Astrocyte of the spinal cord (primary cell): Measurements from ENCODE around the gene MYO3A.

Experiments
- DNase-seq: peaks from one replicate; pipeline ENCODE4 v3.0.0; 2011; ENCODE audit warnings: low read depth, low spot score
- H3K4me3 ChIP-seq: 2 replicates; pipeline ENCODE4 v1.5.1; 2011; ENCODE audit warnings: low read depth, mild to moderate bottlenecking, low read length, moderate library complexity
- in situ Hi-C: cut with HindIII; loops from 2 replicates; pipeline ENCODE4 v1.10.0; 2017; ENCODE audit warnings: low sequenced_read_pairs
- TF ChIP-seq, protein P1 (sequence below): IDR thresholded peaks from 2 replicates; pipeline ENCODE4 v1.5.1; 2012; ENCODE audit warnings: low read depth, mild to moderate bottlenecking, low read length, inconsistent platforms

The MYO3A gene

DNA sequence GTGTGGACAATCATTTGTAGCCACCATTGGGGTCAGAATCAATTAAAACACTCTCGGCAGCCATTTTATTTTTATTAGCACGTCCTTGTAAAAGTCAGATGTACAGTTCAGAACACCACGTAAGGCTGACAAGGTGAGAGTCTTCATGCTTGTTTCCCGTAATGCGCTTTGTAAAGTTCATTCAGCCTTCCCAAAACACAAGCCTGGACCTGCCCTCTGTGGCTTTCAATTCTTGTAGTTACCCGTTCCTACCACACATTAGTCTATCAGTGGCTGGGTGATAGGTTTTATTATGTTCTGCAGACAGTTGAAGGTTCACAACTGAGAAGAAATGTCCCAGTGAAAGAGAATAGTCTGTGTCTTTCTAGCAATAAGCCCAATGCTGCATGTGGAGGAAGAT, 317.9 kb downstream of the MYO3A start:
- in situ Hi-C loops = no loop called here
- TF ChIP-seq, protein P1, sequence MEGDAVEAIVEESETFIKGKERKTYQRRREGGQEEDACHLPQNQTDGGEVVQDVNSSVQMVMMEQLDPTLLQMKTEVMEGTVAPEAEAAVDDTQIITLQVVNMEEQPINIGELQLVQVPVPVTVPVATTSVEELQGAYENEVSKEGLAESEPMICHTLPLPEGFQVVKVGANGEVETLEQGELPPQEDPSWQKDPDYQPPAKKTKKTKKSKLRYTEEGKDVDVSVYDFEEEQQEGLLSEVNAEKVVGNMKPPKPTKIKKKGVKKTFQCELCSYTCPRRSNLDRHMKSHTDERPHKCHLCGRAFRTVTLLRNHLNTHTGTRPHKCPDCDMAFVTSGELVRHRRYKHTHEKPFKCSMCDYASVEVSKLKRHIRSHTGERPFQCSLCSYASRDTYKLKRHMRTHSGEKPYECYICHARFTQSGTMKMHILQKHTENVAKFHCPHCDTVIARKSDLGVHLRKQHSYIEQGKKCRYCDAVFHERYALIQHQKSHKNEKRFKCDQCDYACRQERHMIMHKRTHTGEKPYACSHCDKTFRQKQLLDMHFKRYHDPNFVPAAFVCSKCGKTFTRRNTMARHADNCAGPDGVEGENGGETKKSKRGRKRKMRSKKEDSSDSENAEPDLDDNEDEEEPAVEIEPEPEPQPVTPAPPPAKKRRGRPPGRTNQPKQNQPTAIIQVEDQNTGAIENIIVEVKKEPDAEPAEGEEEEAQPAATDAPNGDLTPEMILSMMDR = no peak
- DNase-seq = no peak
- H3K4me3 ChIP-seq = no peak overlapping the region

GRCh38 chr10:26254616-26255015, 320.6 kb downstream of the MYO3A start:
- TF ChIP-seq, protein P1 = no peak
- H3K4me3 ChIP-seq = no peak overlapping the region
- DNase-seq = no peak
- in situ Hi-C loops = no loop called here

GRCh38 chr10:26259341-26259740, 325.3 kb downstream of the MYO3A start:
- in situ Hi-C loops = no loop called here
- no peak for DNase-seq
- TF ChIP-seq, protein P1 = no peak
- H3K4me3 ChIP-seq = no peak overlapping the region
